Endothelial cell of umbilical vein (primary cell): Measurements from ENCODE around the gene KANK2.

ENCODE experiments used
- POLR2A ChIP-seq: IDR thresholded peaks from 2 replicates; pipeline ENCODE4 v1.6.1; 2012; ENCODE audit warnings: low read depth, mild to moderate bottlenecking, control low read depth, low read length
- POLR2AphosphoS5 ChIP-seq: IDR thresholded peaks from 2 replicates; pipeline ENCODE4 v1.6.1; 2012; ENCODE audit warnings: low read depth, mild to moderate bottlenecking, control low read depth, low read length, moderate library complexity; ENCODE audit not compliant: insufficient read depth

DNA sequence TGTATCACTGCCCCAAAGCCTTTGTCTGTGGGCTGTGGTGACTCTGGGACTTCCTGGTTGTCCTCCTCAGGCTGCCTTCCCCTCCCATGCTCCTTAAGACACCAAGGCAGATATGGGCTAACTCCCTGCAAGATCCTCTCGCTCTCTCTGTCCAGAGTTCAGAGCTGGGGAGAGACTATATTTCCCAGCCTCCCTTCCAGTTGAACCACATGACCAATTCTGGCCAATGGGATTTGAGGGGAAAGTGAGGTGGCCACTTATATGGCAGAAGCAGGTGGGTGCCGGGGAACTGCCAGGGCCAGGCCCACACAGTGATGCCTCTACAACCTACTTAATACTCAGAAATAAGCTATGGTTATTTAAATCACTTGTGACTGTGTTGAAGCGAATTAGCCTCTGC lies 25.9 kb upstream of the KANK2 start:
- no peak for TF ChIP-seq POLR2AphosphoS5
- no peak for TF ChIP-seq POLR2A
